ENCODE measurements around the gene NFIB. TPM values are rescaled to one million over a fixed set of nuclear protein-coding genes. Genes with fewer than 3 reads are reported as not detected.

NFIB gene
- total RNA-seq, 1 experiment from 2014 or later = 14.3 TPM

- Mint-ChIP-seq H3K4me1 (peaks cover 38 to 43% of the 10 kb centered on the region in 2 experiments), H3K27ac (no peak overlapping the region), H3K9me3 (no peaks in the 10 kb centered on the region), H3K36me3 (ENCODE audit: insufficient read depth in 1 of 3, low read depth in 3 of 3) (no peaks in the 10 kb centered on the region), H3K27me3 (ENCODE audit: low read depth) (no peaks in the 10 kb centered on the region), H3K4me3 (no peak overlapping the region)
- no peak overlapping the region for H2AFZ ChIP-seq (ENCODE audit: low read length)
- H3K27ac ChIP-seq (ENCODE audit: insufficient read length, low read depth, low read length) = no peak overlapping the region
- H3K27me3 ChIP-seq (ENCODE audit: insufficient read depth, low read length) = no peaks in the 10 kb centered on the region
- no peak overlapping the region for H4K5ac ChIP-seq (ENCODE audit: insufficient read length, low read depth, low read length)
- no peak overlapping the region for H2BK20ac ChIP-seq (ENCODE audit: low read depth, low read length, poor library complexity, severe bottlenecking)
- H3K14ac ChIP-seq (ENCODE audit: insufficient read depth, low read length) = no peak overlapping the region
- H3K9ac ChIP-seq (ENCODE audit: extremely low read depth, insufficient read length, low read length) = no peak overlapping the region
- no peaks in the 10 kb centered on the region for H4K20me1 ChIP-seq (ENCODE audit: control insufficient read depth, insufficient read depth, insufficient read length)
- no peak overlapping the region for H2BK12ac ChIP-seq (ENCODE audit: insufficient read length, low read depth, low read length)
- H3K9me3 ChIP-seq (ENCODE audit: control insufficient read depth, low read depth, low read length) = no peaks in the 10 kb centered on the region
- no CpG with 5 or more reads among the region's 4 CpGs for WGBS (ENCODE audit: extremely low coverage, insufficient read length, low lambda C conversion rate)
- no peak overlapping the region for H4K91ac ChIP-seq (ENCODE audit: insufficient read length, low read depth, low read length)
- TF ChIP-seq CTCF (conservative IDR thresholded peaks at IDR 0.05) = no peak
- H3K79me2 ChIP-seq (ENCODE audit: insufficient read depth, low read length) = no peaks in the 10 kb centered on the region
- H3K4me2 ChIP-seq (ENCODE audit: insufficient read depth, insufficient read length, low read length) = no peak overlapping the region
- no peak overlapping the region for H2AK5ac ChIP-seq (ENCODE audit: insufficient read length, low read length)
- no peak overlapping the region for H2BK15ac ChIP-seq (ENCODE audit: low read depth, low read length)
- H3K79me1 ChIP-seq (ENCODE audit: insufficient read depth, low read depth, low read length, poor library complexity, severe bottlenecking) = no peaks in the 10 kb centered on the region
- no peaks in the 10 kb centered on the region; the same call in 1 of the 2 replicates for H3K4me1 ChIP-seq (ENCODE audit: insufficient read depth, low read length)
- no peak overlapping the region for H3T11ph ChIP-seq (ENCODE audit: low read length)
- H3K18ac ChIP-seq (ENCODE audit: insufficient read length, low read depth, low read length) = no peak overlapping the region
- H3K23me2 ChIP-seq (ENCODE audit: insufficient read length, low read depth, low read length, poor library complexity, severe bottlenecking) = no peaks in the 10 kb centered on the region
- H3K23ac ChIP-seq (ENCODE audit: insufficient read length, low read depth, low read length) = no peak overlapping the region
- H2BK120ac ChIP-seq (ENCODE audit: low read depth, low read length, poor library complexity, severe bottlenecking) = no peak overlapping the region
- no peak overlapping the region for H4K8ac ChIP-seq (replicated peaks; ENCODE audit: insufficient read length, low read depth, low read length)
- no peak overlapping the region for H3K56ac ChIP-seq (ENCODE audit: insufficient read length, low read depth, low read length)
- no peak overlapping the region for H2BK5ac ChIP-seq (ENCODE audit: insufficient read length, low read length)
- DNase-seq = no peak
- H3K4ac ChIP-seq (ENCODE audit: low read depth, low read length) = no peak overlapping the region
These were observed 216.7 kb downstream of the NFIB start for GRCh38 chr9:14097215-14097614.

All from H9 (cell line).